Stimulated activated CD4-positive, alpha-beta T cell treated with anti-CD3 and anti-CD28 coated beads, Interleukin-12 subunit alpha, Interleukin-12 subunit beta, amount 100 ng/mL, for 24 hours (primary cell): ENCODE data around the gene HOXC9.

Experiments used
- DNase-seq, 2 experiments: peaks; one replicate each; pipeline ENCODE4 v3.0.0-alpha.2; 2020; ENCODE audit warnings: low read depth in 2 of 2

Gene HOXC9

GRCh38 chr12:53976172-53976822 lies 23.7 kb upstream of the HOXC9 start:
- no peak for DNase-seq

DNA sequence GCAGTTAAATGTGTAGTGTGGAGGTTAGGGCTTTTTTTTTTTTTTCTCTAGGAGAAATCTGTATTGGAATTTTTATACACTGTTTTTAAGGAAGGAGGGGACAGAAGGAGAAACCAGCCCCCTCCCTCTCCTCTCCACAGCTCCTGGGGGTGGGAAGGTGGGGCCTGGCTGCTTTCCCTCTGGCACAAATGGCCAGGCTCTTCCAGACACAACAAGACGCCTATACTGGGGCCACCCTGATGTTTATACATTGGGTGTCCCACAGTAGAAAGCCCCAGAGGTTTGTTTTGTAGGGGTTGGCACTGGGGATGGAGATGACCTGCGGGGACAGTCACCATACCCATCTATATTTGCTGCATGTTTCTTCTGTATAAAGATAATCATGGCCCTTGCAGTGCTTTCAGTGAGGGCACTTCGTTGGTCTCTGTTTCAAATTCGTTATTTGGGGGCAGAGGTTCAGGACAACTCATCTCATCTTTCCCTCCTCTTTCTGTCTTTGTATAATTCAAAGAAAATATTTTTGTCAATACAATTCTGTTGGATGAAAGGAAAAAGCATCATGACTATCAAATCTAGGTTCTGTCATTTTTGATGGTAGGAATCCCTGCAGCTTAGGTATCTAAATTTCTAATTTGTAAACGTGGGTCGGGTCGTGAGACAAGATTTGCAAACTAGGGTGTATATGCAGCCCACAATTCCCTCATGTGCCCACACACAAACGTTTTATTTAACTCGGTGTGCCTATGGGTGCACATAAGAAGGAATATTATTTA lies 23.0 kb upstream of the HOXC9 start:
- no peak for DNase-seq

DNA sequence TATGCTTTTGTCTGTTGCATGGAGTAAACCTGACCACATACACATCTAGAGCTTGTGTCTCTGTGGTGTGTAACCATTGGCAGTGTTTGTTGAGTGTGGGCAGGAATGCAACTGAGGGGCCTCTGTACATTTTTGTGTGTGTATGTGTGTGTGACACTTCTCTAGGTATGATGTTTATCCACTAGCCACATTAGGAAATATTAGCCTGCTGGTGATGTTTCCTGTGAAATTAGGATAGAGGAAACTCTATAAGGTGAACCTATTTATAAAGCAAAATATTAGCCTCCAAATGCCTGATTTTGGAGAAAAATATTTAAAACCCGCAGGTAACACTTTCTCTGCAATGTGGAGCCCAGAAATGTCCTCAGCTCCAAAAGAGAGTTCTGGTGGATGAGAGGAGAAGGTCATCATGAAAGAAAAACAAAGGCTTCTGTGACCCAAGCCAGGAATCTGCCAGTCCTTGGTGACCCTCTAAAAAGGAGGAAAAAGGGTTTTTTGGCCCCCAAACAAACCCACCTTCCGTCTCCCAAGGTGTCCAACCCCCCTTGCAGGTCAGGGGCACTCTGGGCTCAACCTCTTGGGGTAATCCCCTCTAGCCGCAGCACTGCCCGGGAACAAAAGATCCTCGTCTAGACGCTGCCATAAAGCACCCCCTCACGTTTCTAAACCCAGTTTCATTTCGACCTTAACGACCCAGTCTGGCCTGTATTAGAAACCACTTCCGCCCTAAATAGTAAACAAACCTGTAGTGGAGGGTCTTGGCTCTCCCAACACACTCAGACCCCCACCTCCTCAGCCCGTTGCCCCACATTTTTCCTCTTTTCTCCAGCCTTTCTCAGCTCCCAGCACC lies 22.1 kb upstream of the HOXC9 start:
- DNase-seq = no peak

GRCh38 chr12:53978477-53979356 lies 21.2 kb upstream of the HOXC9 start:
- no peak for DNase-seq

DNA sequence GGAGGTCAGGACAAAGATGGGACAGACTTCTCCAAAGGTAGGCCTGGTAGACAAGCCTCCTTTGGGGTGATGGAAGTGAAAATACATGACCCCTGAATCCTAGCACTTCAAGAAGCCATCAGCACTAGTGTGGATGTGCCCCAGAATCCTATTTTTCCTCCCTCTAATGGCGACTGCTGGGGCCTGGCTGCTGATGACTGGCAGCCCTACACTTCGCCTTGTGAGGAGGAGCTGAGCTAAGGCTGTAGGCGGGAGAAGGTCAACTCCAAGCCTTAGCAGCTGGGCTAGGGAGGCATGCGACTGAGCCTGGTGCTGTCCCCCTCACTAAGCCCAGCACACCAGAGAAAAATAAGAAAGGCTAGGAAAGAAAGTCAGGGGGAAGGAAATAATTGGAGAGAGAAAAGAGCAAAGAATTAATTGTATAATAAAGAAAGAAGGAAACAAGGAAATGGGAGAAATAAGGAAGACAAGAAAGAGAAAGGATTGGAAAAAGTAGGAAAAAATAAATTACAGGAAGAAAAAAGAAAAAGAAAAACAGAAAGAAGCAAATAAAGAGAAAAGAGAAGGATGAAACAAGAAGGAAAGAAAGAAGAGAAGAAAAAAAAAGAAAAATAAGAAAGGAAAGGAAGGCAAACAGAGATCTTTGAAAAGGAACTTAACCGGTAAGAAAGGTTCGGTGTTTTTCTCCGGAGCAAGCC lies 19.7 kb upstream of the HOXC9 start:
- no peak for DNase-seq

GRCh38 chr12:53980802-53981496 lies 19.0 kb upstream of the HOXC9 start:
- DNase-seq = no peak

DNA sequence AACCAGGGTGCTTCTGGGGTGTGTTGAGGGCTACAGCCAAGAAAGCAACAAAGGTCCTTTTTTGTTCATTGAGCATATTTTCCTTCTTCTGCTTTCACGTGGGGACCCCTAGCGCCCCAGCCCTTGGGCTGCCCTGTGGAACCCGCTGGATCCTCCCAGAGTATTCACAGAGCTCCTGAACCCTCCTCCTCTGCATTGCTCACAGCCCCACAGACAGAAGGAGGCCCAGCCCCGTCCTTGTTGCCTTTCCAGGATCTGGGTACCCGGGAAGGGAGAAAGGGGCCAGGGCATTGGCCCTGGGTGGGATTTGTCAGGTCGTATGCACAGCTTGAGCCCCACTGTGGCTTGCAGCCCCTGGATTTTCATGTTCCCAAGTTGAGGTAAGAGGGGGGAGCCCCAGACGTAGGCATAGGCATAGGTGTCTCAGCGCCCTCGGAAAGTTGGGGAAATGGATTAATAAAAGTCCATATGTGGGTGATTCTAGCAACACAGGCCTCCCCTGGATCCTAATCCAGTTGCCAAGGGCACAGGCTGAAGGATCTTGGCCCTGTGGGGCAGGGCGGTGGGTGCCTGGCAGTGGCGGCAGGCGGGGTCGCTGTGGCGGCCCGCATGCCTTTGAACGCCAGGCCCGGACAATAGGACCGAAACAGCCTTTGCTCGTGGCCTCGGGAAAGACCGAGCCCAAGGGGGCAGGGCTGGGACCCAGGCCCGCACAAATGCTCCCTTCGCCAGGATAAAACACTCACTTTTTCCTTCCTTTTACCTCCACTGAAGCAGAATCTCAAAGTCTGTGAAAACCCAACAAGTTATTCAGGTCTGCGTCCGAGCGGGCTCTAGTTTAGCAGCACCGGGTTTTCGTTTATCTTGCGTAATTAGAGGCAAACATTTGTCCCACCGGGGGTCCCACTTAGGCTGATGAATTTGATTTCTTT lies 18.1 kb upstream of the HOXC9 start:
- DNase-seq = no peak

DNA sequence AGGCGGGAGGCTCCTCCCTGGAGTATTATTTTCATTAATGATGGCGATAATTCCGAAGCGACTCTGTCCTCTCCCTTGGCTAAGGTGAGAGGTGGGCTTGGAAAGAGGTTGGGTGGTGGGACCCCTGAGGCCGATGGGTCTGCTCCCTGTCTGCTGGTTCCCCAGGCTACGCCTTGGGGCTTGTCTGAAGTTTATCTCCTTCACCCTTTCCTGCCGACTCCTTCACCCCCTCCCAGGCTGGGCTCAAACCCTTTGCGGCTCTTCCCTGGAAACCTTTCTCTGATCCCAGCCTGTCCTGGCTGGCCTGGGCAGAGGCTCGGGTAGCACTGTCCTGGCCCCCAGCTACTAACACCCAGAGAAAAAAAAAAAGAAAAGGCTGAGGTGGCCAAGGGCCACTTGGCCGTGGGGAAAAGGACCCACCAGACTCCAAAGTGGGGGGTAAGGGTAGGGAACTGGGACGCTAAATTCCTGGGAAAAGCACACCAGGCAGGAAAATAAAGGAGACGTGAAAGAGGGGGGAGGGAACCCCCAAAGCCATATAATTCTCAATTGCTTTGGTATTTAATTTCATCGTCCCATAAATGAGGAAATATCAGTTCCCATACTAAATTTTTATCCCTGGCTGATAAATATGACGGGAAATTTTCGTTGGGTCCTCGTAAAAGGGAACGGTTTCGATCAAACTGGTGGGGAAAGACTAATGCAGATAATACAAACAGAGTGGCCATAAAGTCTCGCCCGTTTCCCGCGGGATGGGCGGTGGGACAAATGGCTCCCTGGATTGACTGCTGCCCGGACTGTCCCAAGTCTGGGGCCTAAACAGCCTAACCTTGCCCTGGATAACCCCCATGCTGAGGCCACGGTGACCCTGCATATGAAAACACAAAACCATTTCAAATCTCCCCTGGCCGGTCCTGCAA lies 17.1 kb upstream of the HOXC9 start:
- DNase-seq = no peak

DNA sequence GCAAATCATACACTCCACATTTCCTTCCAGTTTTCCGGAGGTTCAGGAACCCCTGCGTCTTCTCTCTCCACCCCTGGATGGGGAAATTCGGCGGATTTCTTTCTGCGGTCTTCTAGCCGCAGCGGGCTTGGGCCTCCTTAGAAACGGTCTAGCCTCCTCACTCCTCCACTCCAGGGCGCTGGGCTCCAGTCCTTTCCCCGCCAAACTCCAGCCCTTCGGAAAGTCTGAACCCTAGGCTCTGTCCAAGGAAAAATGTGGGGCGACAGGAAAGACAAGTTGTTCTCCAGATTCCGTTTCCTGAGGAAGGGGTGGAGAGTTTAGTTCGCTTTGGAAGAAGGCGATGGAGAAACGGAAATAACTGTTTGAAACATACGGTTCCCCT lies 16.4 kb upstream of the HOXC9 start:
- no peak for DNase-seq

- no peak for DNase-seq
Observed at GRCh38 chr12:53983950-53984572, 15.9 kb upstream of the HOXC9 start.

DNA sequence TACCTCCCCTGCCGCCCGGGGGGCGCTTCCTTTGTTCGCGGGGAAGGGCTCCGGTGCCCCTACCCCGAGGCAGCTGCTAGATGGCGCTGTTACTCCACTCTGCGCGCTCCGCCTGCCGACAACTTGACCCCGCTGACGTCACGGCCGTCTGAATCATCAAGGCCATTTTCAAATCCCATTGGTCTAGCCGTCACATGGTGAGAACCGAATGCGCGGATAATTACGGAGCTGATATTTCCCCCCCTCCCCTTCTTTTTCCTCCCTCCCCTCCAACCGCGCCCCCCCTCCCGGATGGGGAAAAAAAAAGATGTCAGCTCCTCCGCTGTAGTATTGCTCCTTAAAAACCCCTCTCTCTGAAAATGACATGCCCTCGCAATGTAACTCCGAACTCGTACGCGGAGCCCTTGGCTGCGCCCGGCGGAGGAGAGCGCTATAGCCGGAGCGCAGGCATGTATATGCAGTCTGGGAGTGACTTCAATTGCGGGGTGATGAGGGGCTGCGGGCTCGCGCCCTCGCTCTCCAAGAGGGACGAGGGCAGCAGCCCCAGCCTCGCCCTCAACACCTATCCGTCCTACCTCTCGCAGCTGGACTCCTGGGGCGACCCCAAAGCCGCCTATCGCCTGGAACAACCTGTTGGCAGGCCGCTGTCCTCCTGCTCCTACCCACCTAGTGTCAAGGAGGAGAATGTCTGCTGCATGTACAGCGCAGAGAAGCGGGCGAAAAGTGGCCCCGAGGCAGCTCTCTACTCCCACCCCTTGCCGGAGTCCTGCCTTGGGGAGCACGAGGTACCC lies 14.9 kb upstream of the HOXC9 start, which contains the start of gene HOXC10:
Gene HOXC10 (plus strand): TSS at position 246 of the 791 bp plus-strand sequence. CDS start 114 bp downstream, at position 360.
- peak; percentile 71 to 88 for DNase-seq

DNA sequence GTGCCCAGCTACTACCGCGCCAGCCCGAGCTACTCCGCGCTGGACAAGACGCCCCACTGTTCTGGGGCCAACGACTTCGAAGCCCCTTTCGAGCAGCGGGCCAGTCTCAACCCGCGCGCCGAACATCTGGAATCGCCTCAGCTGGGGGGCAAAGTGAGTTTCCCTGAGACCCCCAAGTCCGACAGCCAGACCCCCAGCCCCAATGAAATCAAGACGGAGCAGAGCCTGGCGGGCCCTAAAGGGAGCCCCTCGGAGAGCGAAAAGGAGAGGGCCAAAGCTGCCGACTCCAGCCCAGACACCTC lies 14.3 kb upstream of the HOXC9 start:
- no peak for DNase-seq

DNA sequence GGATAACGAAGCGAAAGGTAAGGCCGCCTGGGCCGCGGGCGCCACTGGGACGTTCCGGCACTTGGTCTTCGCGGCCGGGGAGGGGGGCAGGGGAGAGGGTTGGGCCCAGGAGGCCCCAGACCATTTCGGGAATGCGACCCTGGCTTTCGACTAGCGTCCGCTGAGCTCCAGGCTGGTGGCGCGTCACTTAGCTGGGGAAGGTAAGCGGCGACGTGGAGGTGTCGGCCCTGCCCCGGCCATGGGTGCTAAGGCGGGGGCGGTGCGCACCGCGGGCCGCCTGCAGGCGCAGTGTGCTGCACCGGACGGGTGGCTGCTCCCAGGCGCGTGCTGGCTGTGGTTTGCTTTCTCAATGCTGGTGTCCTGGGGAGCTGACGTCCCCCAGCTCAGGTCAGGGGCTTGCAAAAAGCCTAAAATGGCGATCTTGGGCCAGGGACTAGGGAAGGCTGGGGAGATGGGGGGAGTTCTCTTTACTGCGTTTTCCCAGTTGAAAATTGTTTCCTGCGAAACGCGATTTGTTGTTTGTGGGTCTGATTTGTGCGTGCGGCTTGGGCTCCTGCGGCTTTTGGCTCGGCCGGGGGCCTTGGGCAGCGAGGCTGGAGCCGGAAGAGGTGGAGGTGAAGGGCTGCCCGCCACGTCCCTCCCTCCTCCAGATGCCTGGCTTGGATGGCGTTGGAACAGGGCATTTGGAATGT lies 13.8 kb upstream of the HOXC9 start:
- DNase-seq = no peak

GRCh38 chr12:53986686-53987483 lies 13.1 kb upstream of the HOXC9 start:
- no peak for DNase-seq

GRCh38 chr12:53987787-53988230 lies 12.2 kb upstream of the HOXC9 start:
- no peak for DNase-seq
